HEK293T (cell line): ENCODE measurements around the gene RBM7.

Experiments
- CTCF ChIA-PET: fragments of 350-600 bp; formaldehyde crosslinking; extraction: SDS; loops from one replicate; lab custom pipeline; 2021; ENCODE audit warnings: antibody characterized with exemption, inconsistent platforms; lab: Yijun Ruan, JAX
- POLR2A ChIA-PET: fragments of 350-600 bp; formaldehyde crosslinking; extraction: SDS; loops from one replicate; lab custom pipeline; 2020; ENCODE audit warnings: antibody characterized with exemption, inconsistent platforms; lab: Yijun Ruan, JAX
- DNase-seq: peaks from one replicate; pipeline ENCODE4 v3.0.0; 2012; ENCODE audit warnings: mixed read lengths; ENCODE audit errors: extremely low spot score
- ARNT ChIP-seq: fragments of 450-650 bp; IDR thresholded peaks from 2 replicates; pipeline ENCODE4 v1.6.1; 2017; ENCODE audit warnings: mild to moderate bottlenecking
- BHLHE40 ChIP-seq: fragments of 450-650 bp; IDR thresholded peaks from 2 replicates; pipeline ENCODE4 v1.6.1; 2016; ENCODE audit warnings: mild to moderate bottlenecking, moderate library complexity, borderline replicate concordance
- CTBP1 ChIP-seq: fragments of 450-650 bp; IDR thresholded peaks from 2 replicates; pipeline ENCODE4 v1.6.1; 2016; ENCODE audit warnings: borderline replicate concordance
- ELF4 ChIP-seq: fragments of 450-650 bp; IDR thresholded peaks from 2 replicates; pipeline ENCODE4 v1.6.1; 2017; ENCODE audit warnings: antibody characterized with exemption
- FOXA1 ChIP-seq: fragments of 450-650 bp; IDR thresholded peaks from 2 replicates; pipeline ENCODE4 v1.6.1; 2016; ENCODE audit warnings: mild to moderate bottlenecking
- FOXK2 ChIP-seq: fragments of 450-650 bp; IDR thresholded peaks from 2 replicates; pipeline ENCODE4 v1.6.1; 2016; ENCODE audit warnings: mild to moderate bottlenecking
- FOXM1 ChIP-seq: fragments of 450-650 bp; IDR thresholded peaks from 2 replicates; pipeline ENCODE4 v1.6.1; 2017; ENCODE audit warnings: mild to moderate bottlenecking, borderline replicate concordance
- HDGF ChIP-seq: fragments of 450-650 bp; IDR thresholded peaks from 2 replicates; pipeline ENCODE4 v1.6.1; 2017; ENCODE audit warnings: antibody characterized with exemption, borderline replicate concordance
- L3MBTL2 ChIP-seq: fragments of 450-650 bp; conservative IDR thresholded peaks from 2 replicates; pipeline ENCODE4 v1.6.1; 2016; ENCODE audit warnings: mild to moderate bottlenecking
- LEF1 ChIP-seq: fragments of 450-650 bp; IDR thresholded peaks from 2 replicates; pipeline ENCODE4 v1.6.1; 2017; ENCODE audit warnings: mild to moderate bottlenecking, borderline replicate concordance
- NFRKB ChIP-seq: fragments of 450-650 bp; IDR thresholded peaks from 2 replicates; pipeline ENCODE4 v1.6.1; 2016; ENCODE audit warnings: mild to moderate bottlenecking, moderate library complexity
- PKNOX1 ChIP-seq: fragments of 450-650 bp; IDR thresholded peaks from 2 replicates; pipeline ENCODE4 v1.6.1; 2016
- SP1 ChIP-seq: fragments of 450-650 bp; IDR thresholded peaks from 2 replicates; pipeline ENCODE4 v1.6.1; 2017
- SUZ12 ChIP-seq: fragments of 450-650 bp; IDR thresholded peaks from 2 replicates; pipeline ENCODE4 v1.6.1; 2016; ENCODE audit warnings: mild to moderate bottlenecking
- TARDBP ChIP-seq: fragments of 450-650 bp; IDR thresholded peaks from 2 replicates; pipeline ENCODE4 v1.6.1; 2016
- ZNF384 ChIP-seq: fragments of 450-650 bp; IDR thresholded peaks from 2 replicates; pipeline ENCODE4 v1.6.1; 2016

The RBM7 gene

GRCh38 chr11:114440971-114441763, 40.7 kb downstream of the RBM7 start:
- ChIA-PET POLR2A (no interaction called here), CTCF (no interaction called here)
- DNase-seq = no peak

GRCh38 chr11:114441921-114442320, 41.5 kb downstream of the RBM7 start:
- CTCF ChIA-PET = no interaction called here
- POLR2A ChIA-PET = no interaction called here
- TF ChIP-seq NFRKB = no peak
- no peak for TF ChIP-seq FOXA1
- no peak for TF ChIP-seq TARDBP
- TF ChIP-seq FOXM1 = no peak
- peak; percentile 66 for TF ChIP-seq PKNOX1
- TF ChIP-seq SUZ12 = no peak
- DNase-seq = no peak

More at GRCh38 chr11:114440971-114441763, 40.7 kb downstream of the RBM7 start:
- TF ChIP-seq TARDBP = no peak

- DNase-seq = no peak
- POLR2A ChIA-PET = no interaction called here
- CTCF ChIA-PET = no interaction called here
- TF ChIP-seq LEF1 (no peak), ZNF384 (no peak)
Observed at GRCh38 chr11:114442536-114442935, 42.1 kb downstream of the RBM7 start.

- ChIA-PET CTCF (no interaction called here), POLR2A (no interaction called here)
- TF ChIP-seq ELF4 (no peak), L3MBTL2 (no peak), ARNT (no peak), FOXA1 (no peak), FOXK2 (no peak), LEF1 (no peak), BHLHE40 (no peak), SUZ12 (no peak), NFRKB (no peak), ZNF384 (no peak), SP1 (no peak), CTBP1 (no peak), TARDBP (no peak), HDGF (no peak), FOXM1 (no peak), PKNOX1 (no peak)
- DNase-seq = no peak
Observed at GRCh38 chr11:114447444-114447843, 47.0 kb downstream of the RBM7 start.

- DNase-seq = no peak
- CTCF ChIA-PET = no interaction called here
- POLR2A ChIA-PET = no interaction called here
- TF ChIP-seq LEF1 = no peak
- no peak for TF ChIP-seq SP1
- no peak for TF ChIP-seq NFRKB
- no peak for TF ChIP-seq ELF4
- TF ChIP-seq FOXA1 = no peak
- no peak for TF ChIP-seq CTBP1
- TF ChIP-seq L3MBTL2 = no peak
- TF ChIP-seq SUZ12 = no peak
- TF ChIP-seq HDGF = no peak
- no peak for TF ChIP-seq BHLHE40
- no peak for TF ChIP-seq FOXM1
- TF ChIP-seq ARNT = no peak
- TF ChIP-seq ZNF384 = no peak
- TF ChIP-seq TARDBP = no peak
- no peak for TF ChIP-seq FOXK2
- TF ChIP-seq PKNOX1 = no peak
Observed at GRCh38 chr11:114447892-114448291, 47.4 kb downstream of the RBM7 start.

GRCh38 chr11:114448749-114449482, 48.5 kb downstream of the RBM7 start:
- no peak for DNase-seq
- TF ChIP-seq CTBP1 (no peak), FOXA1 (no peak), ELF4 (no peak), HDGF (no peak), SUZ12 (no peak), LEF1 (no peak)
- POLR2A ChIA-PET = no interaction called here
- CTCF ChIA-PET = interaction anchor here (0.7 kb wide), 1 partner anchor 1376 kb away, joined by 4 read pairs; no protein-coding TSS in a partner anchor

- ChIA-PET CTCF (interaction anchor here (0.6 to 0.7 kb wide), 2 partner anchors 188 to 1375 kb away, joined by 4 read pairs; no protein-coding TSS in a partner anchor), POLR2A (no interaction called here)
- no peak for TF ChIP-seq ZNF384
- no peak for TF ChIP-seq L3MBTL2
- TF ChIP-seq ARNT = no peak
- TF ChIP-seq FOXA1 = no peak
- no peak for TF ChIP-seq FOXK2
- TF ChIP-seq BHLHE40 = no peak
- no peak for TF ChIP-seq NFRKB
- no peak for TF ChIP-seq SP1
- TF ChIP-seq PKNOX1 = no peak
- TF ChIP-seq ELF4 = no peak
- TF ChIP-seq CTBP1 = no peak
- TF ChIP-seq SUZ12 = no peak
- TF ChIP-seq TARDBP = no peak
- no peak for TF ChIP-seq HDGF
- no peak for TF ChIP-seq FOXM1
- no peak for TF ChIP-seq LEF1
- DNase-seq = no peak
Observed at GRCh38 chr11:114449845-114450244, 49.4 kb downstream of the RBM7 start.
